GM19043 (cell line): ENCODE results near the gene CORO2B.
"Not testable (repeated sequence)": the region's sequence is repeated elsewhere in the genome, so short reads cannot be mapped to it uniquely, and the experiment has no call there.

Experiments
- ATAC-seq: cut with Tn5 transposase; IDR thresholded peaks from one replicate; pipeline ENCODE4 v1.9.1; 2021; ENCODE audit warnings: low read depth; ENCODE audit not compliant: unreplicated experiment

The CORO2B gene

GRCh38 chr15:68666120-68666811 lies 87.5 kb downstream of the CORO2B start:
- ATAC-seq, result no peak

DNA sequence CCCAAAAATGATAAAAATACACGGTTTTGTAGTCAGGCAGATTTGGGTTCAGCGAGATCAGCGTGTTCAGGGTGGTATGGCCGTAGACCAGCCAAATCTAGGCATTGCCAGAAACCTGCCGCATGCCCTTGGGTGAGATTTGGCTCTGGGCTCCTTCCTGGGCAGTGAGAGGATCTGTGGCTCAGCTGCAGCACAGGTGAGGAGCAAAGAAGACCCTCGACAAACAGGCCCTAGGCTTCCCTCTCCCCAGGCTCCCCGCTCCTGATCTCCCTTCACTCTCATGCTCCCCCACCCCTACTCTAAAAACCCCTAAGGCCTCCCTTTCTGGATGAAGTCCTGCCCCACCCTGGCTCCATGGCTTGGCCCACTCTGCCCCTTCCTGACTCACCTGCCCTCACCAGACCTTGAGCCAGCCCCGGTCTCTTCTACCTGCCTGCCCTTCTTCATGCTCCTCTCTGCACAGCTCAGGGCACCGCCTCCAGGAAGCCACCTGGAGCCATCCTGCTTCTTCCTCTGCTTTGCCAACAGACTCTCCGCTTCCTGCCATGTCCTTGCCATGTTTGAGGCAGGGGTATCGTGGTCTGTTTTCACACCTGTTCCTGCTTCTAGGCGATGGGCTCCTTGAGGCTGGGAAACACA lies 88.1 kb downstream of the CORO2B start:
- no peak for ATAC-seq

DNA sequence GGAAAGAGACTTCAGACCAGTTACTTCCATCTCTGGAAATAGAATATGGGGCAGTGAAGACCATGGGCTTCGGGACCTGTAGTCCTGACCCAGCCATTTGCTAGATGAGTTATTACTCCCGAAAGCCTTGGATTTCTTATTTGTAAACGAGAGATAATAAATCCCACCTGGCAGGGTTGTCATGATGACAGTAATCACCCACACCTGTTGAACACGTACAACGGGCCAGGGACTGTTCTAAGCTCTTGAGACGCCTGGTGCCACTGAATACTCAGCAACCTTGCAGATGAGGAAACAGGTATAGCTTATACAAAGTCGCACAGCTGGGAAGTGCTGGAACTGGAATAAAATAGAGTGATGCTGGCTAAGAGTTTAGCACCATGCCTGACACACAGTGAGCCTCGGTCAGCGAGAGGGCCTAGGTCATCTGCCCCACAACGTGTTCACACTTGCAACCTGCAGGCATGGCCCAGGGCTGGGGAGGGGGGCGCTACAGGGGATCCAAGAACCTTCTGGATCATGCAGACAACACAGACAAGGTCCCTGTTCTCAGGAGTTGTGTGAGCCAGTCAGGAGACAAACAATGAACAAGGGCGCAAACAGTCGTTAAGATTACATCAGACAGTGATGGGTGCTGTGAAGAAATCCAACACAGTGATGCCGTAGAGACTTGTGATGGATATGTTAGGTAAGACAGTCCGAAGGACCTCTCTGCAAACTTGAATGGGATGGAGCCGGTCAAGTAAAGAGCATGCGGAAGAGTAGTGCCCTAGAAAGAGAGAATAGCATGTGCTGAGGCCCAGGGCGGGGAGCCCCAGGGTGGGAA lies 89.2 kb downstream of the CORO2B start:
- no peak for ATAC-seq

- ATAC-seq, result no peak
Observed at GRCh38 chr15:68668926-68669600, 90.3 kb downstream of the CORO2B start.

DNA sequence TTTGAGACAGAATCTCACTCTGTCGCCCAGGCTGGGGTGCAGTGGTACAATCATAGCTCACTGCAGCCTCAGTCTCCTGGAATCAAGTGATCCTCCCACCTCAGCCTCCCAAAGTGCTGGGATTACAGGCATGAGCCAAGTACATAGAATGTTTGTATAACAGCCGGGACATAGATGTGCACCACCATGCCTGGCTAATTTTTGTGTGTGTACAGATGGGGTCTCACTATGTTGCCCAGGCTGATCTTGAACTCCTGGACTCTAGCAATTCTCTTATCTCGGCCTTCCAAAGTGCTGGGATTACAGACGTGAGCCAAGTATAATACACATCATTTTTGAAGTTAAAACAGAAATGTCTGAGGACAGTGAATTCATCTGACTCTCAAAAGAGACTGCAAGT lies 93.5 kb downstream of the CORO2B start:
- ATAC-seq, result no peak

DNA sequence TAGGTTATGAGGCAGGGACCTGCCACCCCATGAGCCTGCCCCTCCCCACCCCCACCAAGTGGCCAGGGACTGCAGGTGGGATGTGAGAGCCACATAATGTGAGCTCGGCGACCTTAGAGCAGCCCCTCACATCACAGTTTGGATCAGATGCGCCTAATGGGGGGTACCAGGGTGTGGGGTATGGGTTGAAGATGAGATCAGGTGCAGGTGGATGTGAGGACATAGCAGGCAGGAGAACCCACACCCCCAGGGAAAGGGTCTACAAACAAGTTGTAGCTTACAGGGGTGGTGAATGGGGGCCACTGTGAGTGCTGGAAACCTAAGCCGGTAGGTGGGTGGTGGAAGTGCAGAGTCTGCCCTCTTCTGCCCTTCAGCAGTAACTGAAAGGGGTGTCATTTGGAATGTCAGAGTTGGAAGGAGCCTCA lies 94.0 kb downstream of the CORO2B start:
- ATAC-seq, result no peak

GRCh38 chr15:68674975-68675374 lies 96.2 kb downstream of the CORO2B start:
- no peak for ATAC-seq

- ATAC-seq, result no peak
Observed at GRCh38 chr15:68676011-68676605, 97.3 kb downstream of the CORO2B start.

DNA sequence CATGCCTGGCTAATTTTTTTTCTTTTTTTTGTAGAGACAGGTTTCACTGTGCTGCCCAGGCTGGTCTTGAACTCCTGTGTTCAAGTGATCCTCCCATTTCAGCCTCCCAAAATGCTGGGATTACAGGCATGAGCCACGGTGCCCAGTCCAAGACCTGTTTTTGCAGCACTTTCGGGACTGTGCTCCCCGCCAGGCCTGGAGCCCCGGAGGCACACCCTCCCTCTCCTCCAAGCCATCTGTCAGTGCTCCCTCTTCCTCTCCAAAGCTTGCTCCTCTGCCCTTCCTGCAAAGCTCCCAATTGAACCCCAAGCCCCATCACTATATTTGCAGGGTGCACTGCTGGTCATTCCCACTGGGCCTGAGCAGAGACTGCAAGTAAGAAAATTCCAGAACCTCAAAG lies 98.1 kb downstream of the CORO2B start:
- ATAC-seq, result no peak

DNA sequence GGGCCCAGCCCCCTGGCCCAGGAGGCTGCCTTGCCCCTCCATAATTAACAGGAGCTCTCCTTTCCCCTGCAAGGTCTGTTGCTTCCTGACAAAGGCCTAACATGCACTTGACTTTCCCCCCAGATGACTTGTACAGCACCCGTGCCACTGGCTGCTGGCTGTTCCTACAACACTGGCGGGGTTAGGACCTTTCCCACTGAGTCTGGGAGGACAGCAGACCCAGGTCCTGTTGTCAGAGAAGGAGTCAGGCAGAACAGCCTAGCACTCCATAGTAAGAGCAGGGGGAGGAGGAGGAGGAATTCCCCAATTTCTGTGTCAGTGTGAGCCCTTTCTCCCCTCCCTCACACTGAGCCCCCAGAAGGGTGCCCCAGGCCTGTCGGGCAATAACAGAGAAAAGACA lies 99.2 kb downstream of the CORO2B start:
- ATAC-seq, result no peak

DNA sequence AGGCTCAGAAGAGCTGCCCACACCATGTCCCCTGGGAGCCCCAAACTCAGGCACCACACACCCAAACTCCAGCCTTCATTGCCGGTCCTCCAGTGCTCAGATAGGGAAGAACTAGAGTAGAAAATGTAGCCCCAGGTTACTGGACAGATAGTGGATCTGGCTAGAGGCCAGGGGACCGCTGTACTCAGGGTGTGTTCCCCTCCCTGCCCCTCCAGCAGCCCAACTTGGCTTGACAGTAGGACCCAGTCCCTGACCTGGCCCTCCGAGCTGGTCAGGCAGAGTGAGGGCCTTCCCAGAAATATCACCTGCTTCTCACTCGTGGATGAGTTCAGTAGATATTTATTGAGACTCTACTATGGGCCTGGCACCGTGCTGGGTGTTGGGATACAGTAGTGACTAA lies 100.0 kb downstream of the CORO2B start:
- no peak for ATAC-seq

GRCh38 chr15:68679161-68679560 lies 100.4 kb downstream of the CORO2B start:
- ATAC-seq, result no peak

GRCh38 chr15:68679961-68680371 lies 101.2 kb downstream of the CORO2B start:
- ATAC-seq, result no peak

- ATAC-seq, result not testable (repeated sequence)
Observed at GRCh38 chr15:68680756-68681155, 102.0 kb downstream of the CORO2B start.

- ATAC-seq, result no peak
Observed at GRCh38 chr15:68681836-68682235, 103.0 kb downstream of the CORO2B start.

- ATAC-seq, result no peak
Observed at GRCh38 chr15:68682330-68682729, 103.5 kb downstream of the CORO2B start.

- ATAC-seq, result no peak
Observed at GRCh38 chr15:68683026-68683425, 104.2 kb downstream of the CORO2B start.

GRCh38 chr15:68683551-68683950 lies 104.8 kb downstream of the CORO2B start:
- no peak for ATAC-seq

DNA sequence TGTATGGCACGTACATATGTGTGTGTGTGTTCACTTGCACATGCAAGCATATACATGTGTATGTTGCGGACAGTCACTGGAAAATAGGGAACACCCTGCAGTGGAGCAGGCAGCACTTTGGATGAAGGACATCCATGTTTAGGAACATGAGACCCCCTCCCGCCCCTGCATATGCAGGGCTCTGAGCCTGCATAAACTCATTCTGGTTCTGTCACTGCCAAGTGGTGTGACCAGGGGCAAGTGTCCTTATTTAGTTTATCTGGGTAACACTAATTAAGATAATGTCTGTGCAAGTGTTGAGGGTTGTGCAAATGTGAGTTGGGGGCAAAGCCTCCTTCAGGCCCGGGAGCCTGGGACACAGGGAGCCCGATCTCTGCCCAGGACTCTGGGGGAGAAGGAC lies 105.7 kb downstream of the CORO2B start:
- ATAC-seq, result no peak

DNA sequence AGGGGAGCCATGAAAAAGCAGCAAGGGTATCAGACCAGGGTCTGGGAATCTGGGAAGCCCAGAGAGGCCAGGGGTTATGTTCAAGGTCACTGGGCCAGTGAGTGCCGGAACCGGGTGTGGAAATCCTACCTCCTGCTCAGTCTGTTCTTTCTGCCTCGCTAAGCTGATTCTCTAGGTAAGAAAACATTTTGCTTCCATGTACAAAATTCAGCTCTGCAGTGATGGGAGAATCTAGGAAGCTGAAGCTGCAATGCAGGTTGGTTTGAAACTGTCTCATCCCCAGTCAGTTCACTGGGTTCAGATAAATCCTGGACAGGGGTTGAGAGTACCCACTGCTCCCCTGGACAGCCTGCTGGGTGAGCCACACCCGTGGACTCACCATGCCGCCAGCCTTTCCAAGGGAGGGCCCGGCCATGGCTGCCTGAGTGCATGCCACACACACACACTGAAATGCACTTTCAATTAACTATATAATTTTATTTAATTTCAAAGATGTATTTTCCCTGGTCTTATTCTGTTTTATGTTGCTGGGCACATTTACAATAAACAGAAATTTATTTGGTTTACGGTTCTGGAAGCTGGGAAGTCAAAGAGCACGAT lies 108.4 kb downstream of the CORO2B start:
- no peak for ATAC-seq
